Keratinocyte (primary cell): ENCODE data around the gene CDC14B. TPM values are rescaled to one million over a fixed set of nuclear protein-coding genes. Genes with fewer than 3 reads are reported as not detected.

Experiments used
- DNase-seq: peaks from one replicate; pipeline ENCODE4 v3.0.0-alpha.2; 2011; ENCODE audit warnings: low read depth, missing footprints, low spot score
- FAIRE-seq: peaks from 2 replicates; lab custom pipeline; 2011; peaks lifted over from hg19 to GRCh38; lab: Jason Lieb, UNC
- H2AFZ ChIP-seq: 2 replicates; pipeline ENCODE4 v1.6.0; 2012; ENCODE audit warnings: low read length, control low read depth, inconsistent platforms; ENCODE audit not compliant: control insufficient read depth
- H3K27ac ChIP-seq: 2 replicates; pipeline ENCODE4 v1.5.1; 2011; ENCODE audit warnings: low read length; ENCODE audit not compliant: control insufficient read depth, insufficient read depth
- H3K27me3 ChIP-seq: 3 replicates; pipeline ENCODE4 v1.6.0; 2011; ENCODE audit warnings: low read length; ENCODE audit not compliant: control insufficient read depth, insufficient read depth; ENCODE audit errors: extremely low read depth
- H3K36me3 ChIP-seq, 2 experiments: 2 replicates in 1 of 2; 3 replicates in 1 of 2; pipeline ENCODE4 v1.5.1; 2011; ENCODE audit warnings: low read length in 2 of 2, mild to moderate bottlenecking in 1 of 2; ENCODE audit not compliant: control insufficient read depth in 2 of 2, insufficient read depth in 2 of 2; ENCODE audit errors: extremely low read depth in 1 of 2
- H3K4me1 ChIP-seq: 3 replicates; pipeline ENCODE4 v1.5.1; 2011; ENCODE audit warnings: low read length; ENCODE audit not compliant: control insufficient read depth, insufficient read depth; ENCODE audit errors: extremely low read depth
- H3K4me2 ChIP-seq: 3 replicates; pipeline ENCODE4 v1.6.0; 2011; ENCODE audit warnings: low read depth, low read length; ENCODE audit not compliant: control insufficient read depth, insufficient read depth; ENCODE audit errors: extremely low read depth
- H3K4me3 ChIP-seq, 3 experiments: fragments of 200-600 bp in 1 of 3; sonication (generic) in 1 of 3; 2 replicates in 2 of 3; 3 replicates in 1 of 3; pipeline ENCODE4 v1.5.1; 2011 to 2016; ENCODE audit warnings: low read length in 3 of 3, mild to moderate bottlenecking in 3 of 3, control low read depth in 2 of 3, inconsistent platforms in 1 of 3, low read depth in 1 of 3, mixed read lengths in 1 of 3, mixed run types in 1 of 3, moderate library complexity in 1 of 3; ENCODE audit not compliant: control insufficient read depth in 2 of 3, insufficient read depth in 2 of 3; ENCODE audit errors: extremely low read depth in 1 of 3
- H3K79me2 ChIP-seq: 2 replicates; pipeline ENCODE4 v1.6.0; 2012; ENCODE audit warnings: low read length; ENCODE audit not compliant: control insufficient read depth, insufficient read depth
- H3K9ac ChIP-seq: 3 replicates; pipeline ENCODE4 v1.6.0; 2011; ENCODE audit warnings: low read length; ENCODE audit not compliant: control insufficient read depth, insufficient read depth; ENCODE audit errors: extremely low read depth
- H3K9me1 ChIP-seq: 3 replicates; pipeline ENCODE4 v1.6.0; 2011; ENCODE audit warnings: low read length; ENCODE audit not compliant: control insufficient read depth, insufficient read depth; ENCODE audit errors: extremely low read depth
- H3K9me3 ChIP-seq: 2 replicates; pipeline ENCODE4 v1.5.1; 2012; ENCODE audit warnings: low read depth, low read length; ENCODE audit not compliant: control insufficient read depth
- H4K20me1 ChIP-seq: 3 replicates; pipeline ENCODE4 v1.6.0; 2011; ENCODE audit warnings: low read length; ENCODE audit not compliant: control insufficient read depth, insufficient read depth; ENCODE audit errors: extremely low read depth
- EZH2 ChIP-seq: IDR thresholded peaks from one replicate; pipeline ENCODE4 v1.6.1; 2012; ENCODE audit warnings: inconsistent platforms, mild to moderate bottlenecking, low read length, moderate library complexity
- dilution Hi-C: fragments of 300-500 bp; cut with MboI; formaldehyde crosslinking; loops from one replicate; pipeline ENCODE4 v1.7.0; 2020; ENCODE audit warnings: low sequenced_read_pairs; ENCODE audit not compliant: extremely low pct_ligation_motif_present
- polyA plus RNA-seq, 5 experiments: library from polyadenylated mRNA; depleted of rRNA in 3 of 5; stranded (reverse) in 3 of 5; stranded (forward) in 1 of 5; unstranded in 1 of 5; fragments of >200 nt; gene quantifications; 1 replicate in 1 of 5; 2 replicates in 3 of 5; 3 replicates in 1 of 5; pipeline versions ENCODE4 v1.2.1 to v1.2.3, GENCODE V29; 2011 to 2012; ENCODE audit warnings: missing spikeins in 2 of 5, low read depth in 1 of 5, low replicate concordance in 1 of 5
- TF ChIP-seq, protein P1 (sequence below), 3 experiments: IDR thresholded peaks in 1 of 3; conservative IDR thresholded peaks in 1 of 3; optimal IDR thresholded peaks in 1 of 3; 2 replicates in 2 of 3; 3 replicates in 1 of 3; pipeline versions ENCODE3 to v1.5.1; 2011; ENCODE audit warnings: low read length in 3 of 3, mild to moderate bottlenecking in 3 of 3, moderate library complexity in 2 of 3, control low read depth in 1 of 3, inconsistent platforms in 1 of 3; ENCODE audit not compliant: insufficient read depth in 2 of 3; ENCODE audit errors: extremely low read depth in 1 of 3

The CDC14B gene
- polyA plus RNA-seq, 1 donor (not counting 4 experiments of a cell fraction or from before 2014, with no cell fraction given), result 7.5 TPM

GRCh38 chr9:96556701-96557461, 62.8 kb downstream of the CDC14B start:
- FAIRE-seq, result no peak
- no peak for DNase-seq
- Histone ChIP-seq H3K79me2 (no peaks in the 10 kb centered on the region), H3K9me1 (peaks cover 3% of the 10 kb centered on the region), H3K27me3 (no peaks in the 10 kb centered on the region), H3K9me3 (no peaks in the 10 kb centered on the region), H3K4me3 (no peak overlapping the region), H3K36me3 (no peaks in the 10 kb centered on the region), H3K27ac (no peak overlapping the region), H4K20me1 (no peaks in the 10 kb centered on the region), H3K4me2 (no peak overlapping the region), H3K9ac (no peak overlapping the region), H2AFZ (no peak overlapping the region), H3K4me1 (no peaks in the 10 kb centered on the region)
- TF ChIP-seq, protein P1, sequence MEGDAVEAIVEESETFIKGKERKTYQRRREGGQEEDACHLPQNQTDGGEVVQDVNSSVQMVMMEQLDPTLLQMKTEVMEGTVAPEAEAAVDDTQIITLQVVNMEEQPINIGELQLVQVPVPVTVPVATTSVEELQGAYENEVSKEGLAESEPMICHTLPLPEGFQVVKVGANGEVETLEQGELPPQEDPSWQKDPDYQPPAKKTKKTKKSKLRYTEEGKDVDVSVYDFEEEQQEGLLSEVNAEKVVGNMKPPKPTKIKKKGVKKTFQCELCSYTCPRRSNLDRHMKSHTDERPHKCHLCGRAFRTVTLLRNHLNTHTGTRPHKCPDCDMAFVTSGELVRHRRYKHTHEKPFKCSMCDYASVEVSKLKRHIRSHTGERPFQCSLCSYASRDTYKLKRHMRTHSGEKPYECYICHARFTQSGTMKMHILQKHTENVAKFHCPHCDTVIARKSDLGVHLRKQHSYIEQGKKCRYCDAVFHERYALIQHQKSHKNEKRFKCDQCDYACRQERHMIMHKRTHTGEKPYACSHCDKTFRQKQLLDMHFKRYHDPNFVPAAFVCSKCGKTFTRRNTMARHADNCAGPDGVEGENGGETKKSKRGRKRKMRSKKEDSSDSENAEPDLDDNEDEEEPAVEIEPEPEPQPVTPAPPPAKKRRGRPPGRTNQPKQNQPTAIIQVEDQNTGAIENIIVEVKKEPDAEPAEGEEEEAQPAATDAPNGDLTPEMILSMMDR (optimal IDR thresholded peaks at IDR 0.05 in 1 of 3, IDR thresholded peaks at IDR 0.05 in 1 of 3, conservative IDR thresholded peaks at IDR 0.05 in 1 of 3; ENCODE audit: extremely low read depth in 1 of 3, insufficient read depth in 2 of 3, low read length in 3 of 3), result no peak
- TF ChIP-seq EZH2, result no peak
- dilution Hi-C loops, result no loop called here

GRCh38 chr9:96555567-96556386, 63.9 kb downstream of the CDC14B start:
- H3K9ac ChIP-seq, result no peak overlapping the region
- H4K20me1 ChIP-seq, result no peaks in the 10 kb centered on the region
- dilution Hi-C loops, result no loop called here
- TF ChIP-seq EZH2, result no peak
- TF ChIP-seq, protein P1 (optimal IDR thresholded peaks at IDR 0.05 in 1 of 3, IDR thresholded peaks at IDR 0.05 in 1 of 3, conservative IDR thresholded peaks at IDR 0.05 in 1 of 3; ENCODE audit: extremely low read depth in 1 of 3, insufficient read depth in 2 of 3, low read length in 3 of 3), result no peak
- no peak for DNase-seq
- no peak for FAIRE-seq
- no peak overlapping the region for H3K4me2 ChIP-seq
- no peak overlapping the region for H2AFZ ChIP-seq
- no peaks in the 10 kb centered on the region for H3K4me1 ChIP-seq
- no peaks in the 10 kb centered on the region for H3K27me3 ChIP-seq
- no peaks in the 10 kb centered on the region for H3K9me3 ChIP-seq
- H3K36me3 ChIP-seq, result peaks cover 0 to 2% of the 10 kb centered on the region in 2 experiments
- H3K9me1 ChIP-seq, result peaks cover 3% of the 10 kb centered on the region
- no peak overlapping the region for H3K4me3 ChIP-seq
- H3K27ac ChIP-seq, result no peak overlapping the region
- no peaks in the 10 kb centered on the region for H3K79me2 ChIP-seq
